GM19025 (cell line): Measurements from ENCODE around the gene SKIC8.

ENCODE experiments used
- ATAC-seq: cut with Tn5 transposase; IDR thresholded peaks from one replicate; pipeline ENCODE4 v1.9.1; 2021; ENCODE audit warnings: mild to moderate bottlenecking, low read depth, moderate library complexity; ENCODE audit not compliant: unreplicated experiment

Gene SKIC8

GRCh38 chr15:78233496-78233895 lies 65.9 kb downstream of the SKIC8 start:
- no peak for ATAC-seq
